Measurements from ENCODE around the gene CBX1.
A peak's percentile ranks its signal among the peaks of the same experiment; 100 is the strongest.

The CBX1 gene

GRCh38 chr17:48024149-48025039 is 76.9 kb downstream of the CBX1 start:
- peak in 1 of 2 experiments; percentile 62 for DNase-seq

- peak; percentile 74 to 92 for DNase-seq
Observed at GRCh38 chr17:48023400-48024148, 77.7 kb downstream of the CBX1 start.

GRCh38 chr17:48022901-48023300 is 78.4 kb downstream of the CBX1 start:
- no peak for DNase-seq

GRCh38 chr17:48021934-48022333 is 79.3 kb downstream of the CBX1 start:
- DNase-seq, result no peak
